HepG2 (cell line): ENCODE data around the gene ANTKMT. TPM values are rescaled to one million over a fixed set of nuclear protein-coding genes. Genes with fewer than 3 reads are reported as not detected.

Source experiments
- JUND ChIP-seq: sonication (generic); formaldehyde crosslinking; IDR thresholded peaks from 2 replicates; pipeline ENCODE4 v1.8.0; 2022; ENCODE audit warnings: mild to moderate bottlenecking, missing genetic modification reagents
- KAT7 ChIP-seq: IDR thresholded peaks from 2 replicates; pipeline ENCODE4 v1.6.1; 2018; ENCODE audit warnings: borderline replicate concordance, missing compliant biosample characterization
- KDM3A ChIP-seq: IDR thresholded peaks from 2 replicates; pipeline ENCODE4 v1.6.1; 2018; ENCODE audit warnings: low read depth, missing compliant biosample characterization
- KLF9 ChIP-seq: IDR thresholded peaks from 2 replicates; pipeline ENCODE4 v1.6.1; 2016; ENCODE audit warnings: low read depth
- MTF2 ChIP-seq: sonication (generic); formaldehyde crosslinking; IDR thresholded peaks from 2 replicates; pipeline ENCODE4 v1.5.0; 2020; ENCODE audit warnings: missing genetic modification reagents, borderline replicate concordance
- NCOA1 ChIP-seq: sonication (generic); formaldehyde crosslinking; IDR thresholded peaks from 2 replicates; pipeline ENCODE4 v1.9.0; 2021; ENCODE audit warnings: missing genetic modification reagents
- NCOR1 ChIP-seq: fragments of 200-600 bp; sonication (generic); IDR thresholded peaks from 2 replicates; pipeline ENCODE4 v1.7.0; 2017; ENCODE audit warnings: antibody characterized with exemption, low read length, borderline replicate concordance
- PHF8 ChIP-seq: sonication (generic); formaldehyde crosslinking; IDR thresholded peaks from 2 replicates; pipeline ENCODE4 v1.5.0; 2020; ENCODE audit warnings: missing genetic modification reagents
- SMARCE1 ChIP-seq: fragments of 450-650 bp; IDR thresholded peaks from 2 replicates; pipeline ENCODE4 v1.6.1; 2017; ENCODE audit warnings: borderline replicate concordance
- SOX13 ChIP-seq, 3 experiments: fragments of 450-650 bp in 1 of 3; sonication (generic) in 1 of 3; formaldehyde crosslinking in 1 of 3; IDR thresholded peaks in 2 of 3; conservative IDR thresholded peaks in 1 of 3; 2 replicates each; pipeline versions ENCODE4 v1.5.0 to v1.6.1; 2016 to 2020; ENCODE audit warnings: antibody characterized with exemption in 1 of 3, mild to moderate bottlenecking in 1 of 3, missing compliant biosample characterization in 1 of 3, missing genetic modification reagents in 1 of 3, moderate library complexity in 1 of 3
- SP5 ChIP-seq: IDR thresholded peaks from 2 replicates; pipeline ENCODE4 v1.6.1; 2016; ENCODE audit warnings: low read depth, borderline replicate concordance
- TOE1 ChIP-seq: sonication (generic); formaldehyde crosslinking; IDR thresholded peaks from 2 replicates; pipeline ENCODE4 v1.4.0; 2020; ENCODE audit warnings: mild to moderate bottlenecking, missing genetic modification reagents
- ZBTB42 ChIP-seq: sonication (generic); formaldehyde crosslinking; IDR thresholded peaks from 2 replicates; pipeline ENCODE4 v1.5.0; 2020; ENCODE audit warnings: mild to moderate bottlenecking, missing genetic modification reagents
- ZNF274 ChIP-seq: sonication (generic); formaldehyde crosslinking; IDR thresholded peaks from 2 replicates; pipeline ENCODE4 v1.5.1; 2020; ENCODE audit warnings: mild to moderate bottlenecking, missing genetic modification reagents
- ZNF547 ChIP-seq: sonication (generic); formaldehyde crosslinking; IDR thresholded peaks from 2 replicates; pipeline ENCODE4 v1.5.1; 2020; ENCODE audit warnings: mild to moderate bottlenecking, missing genetic modification reagents
- ZNF558 ChIP-seq: sonication (generic); formaldehyde crosslinking; IDR thresholded peaks from 2 replicates; pipeline ENCODE4 v1.9.0; 2022; ENCODE audit warnings: mild to moderate bottlenecking, missing genetic modification reagents, borderline replicate concordance
- ZNF747 ChIP-seq: sonication (generic); formaldehyde crosslinking; IDR thresholded peaks from 2 replicates; pipeline ENCODE4 v1.8.1; 2023; ENCODE audit warnings: missing genetic modification reagents, mild to moderate bottlenecking, borderline replicate concordance
- ZNF850 ChIP-seq: sonication (generic); formaldehyde crosslinking; conservative IDR thresholded peaks from 2 replicates; pipeline ENCODE4 v1.9.0; 2021; ENCODE audit warnings: mild to moderate bottlenecking, missing genetic modification reagents
- polyA plus RNA-seq, 8 experiments: library from polyadenylated mRNA; depleted of rRNA in 3 of 8; stranded (reverse) in 7 of 8; unstranded in 1 of 8; fragments of >200 nt; fragmentation: Illumina TruSeq in 4 of 8; extraction: Trizol in 4 of 8; gene quantifications; 2 replicates each; pipeline versions ENCODE4 v1.2.1 to v1.2.3, GENCODE V29; 2011 to 2016; ENCODE audit warnings: low read depth in 4 of 8, missing spikeins in 1 of 8, mixed read lengths in 1 of 8; ENCODE audit not compliant: insufficient read depth in 1 of 8
- total RNA-seq, 5 experiments: library from RNA; depleted of rRNA; stranded (reverse); fragments of >200 nt; fragmentation: Illumina TruSeq; extraction: Trizol; gene quantifications; 2 replicates each; pipeline ENCODE4 v1.2.3, GENCODE V29; 2016; ENCODE audit warnings: low read depth in 1 of 5
- TF ChIP-seq, protein P1 (sequence below): sonication (generic); formaldehyde crosslinking; IDR thresholded peaks from 2 replicates; pipeline ENCODE4 v1.5.0; 2020; ENCODE audit warnings: missing genetic modification reagents
- TF ChIP-seq, protein P2 (sequence below): sonication (generic); formaldehyde crosslinking; IDR thresholded peaks from 2 replicates; pipeline ENCODE4 v1.8.1; 2023; ENCODE audit warnings: mild to moderate bottlenecking, moderate library complexity, missing genetic modification reagents
- TF ChIP-seq, protein P3 (sequence below): IDR thresholded peaks from 2 replicates; pipeline ENCODE4 v1.6.1; 2016; ENCODE audit warnings: low read depth, borderline replicate concordance
- TF ChIP-seq, protein P4 (sequence below): sonication (generic); formaldehyde crosslinking; IDR thresholded peaks from 2 replicates; pipeline ENCODE4 v1.4.0; 2020; ENCODE audit warnings: missing genetic modification reagents
- TF ChIP-seq, protein P5 (sequence below): sonication (generic); formaldehyde crosslinking; IDR thresholded peaks from 2 replicates; pipeline ENCODE4 v1.4.0; 2020; ENCODE audit warnings: low read depth, missing genetic modification reagents

Gene ANTKMT
- total and polyA plus RNA-seq, 2 of the 13 experiments (the other 11 are each of a cell fraction or from before 2014, with no cell fraction given), result 7.5 to 47.8 TPM

DNA sequence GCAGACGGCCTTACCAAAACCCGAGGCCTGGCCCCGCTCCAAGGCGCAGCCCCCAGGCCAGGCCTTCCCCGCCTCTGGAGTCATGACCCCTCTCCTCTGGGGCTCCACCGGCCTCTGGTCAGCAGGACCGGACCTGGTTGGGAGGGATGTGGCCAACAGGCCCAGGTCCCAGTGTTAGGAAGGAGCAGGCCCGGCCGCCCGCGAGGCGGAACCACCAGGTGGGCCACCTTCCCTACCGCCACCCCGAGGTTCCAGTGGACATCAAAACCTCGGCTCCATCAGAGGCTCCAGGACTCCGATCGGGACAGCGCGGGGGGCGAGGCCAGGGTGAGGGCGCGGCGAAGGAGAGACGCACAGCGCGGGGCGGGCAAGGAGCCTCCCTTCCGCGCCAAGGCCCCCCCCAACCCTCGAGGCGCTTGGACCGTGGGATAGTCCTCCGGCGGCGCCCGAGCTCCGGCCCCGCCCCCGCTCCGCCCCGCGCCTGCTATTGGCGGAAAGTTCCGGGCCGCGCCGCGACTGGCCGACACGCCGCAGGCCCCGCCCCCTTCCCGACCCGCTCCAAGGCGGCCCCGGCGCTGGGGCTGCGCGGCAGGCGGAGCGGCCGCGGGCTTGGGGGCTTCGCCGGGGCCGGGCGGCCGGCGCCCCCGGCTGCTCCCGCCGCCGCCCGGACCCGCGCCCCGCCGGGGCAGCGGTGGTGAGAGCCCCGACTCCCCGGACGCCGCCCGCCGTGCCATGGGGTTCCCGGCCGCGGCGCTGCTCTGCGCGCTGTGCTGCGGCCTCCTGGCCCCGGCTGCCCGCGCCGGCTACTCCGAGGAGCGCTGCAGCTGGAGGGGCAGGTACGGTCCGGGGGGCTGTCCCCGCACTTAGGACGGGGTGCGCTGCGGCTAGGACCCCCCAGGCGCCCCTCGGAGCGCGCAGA is 6.1 kb upstream of the ANTKMT start, which contains the start of gene METRN (continued):
- TF ChIP-seq, protein P1, sequence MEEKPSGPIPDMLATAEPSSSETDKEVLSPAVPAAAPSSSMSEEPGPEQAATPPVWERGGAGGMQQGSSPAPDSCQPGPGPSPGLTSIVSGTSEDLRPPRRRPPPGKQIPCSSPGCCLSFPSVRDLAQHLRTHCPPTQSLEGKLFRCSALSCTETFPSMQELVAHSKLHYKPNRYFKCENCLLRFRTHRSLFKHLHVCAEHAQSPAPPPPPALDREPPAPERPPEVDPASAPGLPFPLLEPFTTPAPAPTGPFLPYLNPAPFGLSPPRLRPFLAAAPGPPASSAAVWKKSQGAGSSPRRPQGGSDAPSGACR (CRISPR knock-in tag), result no peak
- TF ChIP-seq KDM3A (CRISPR knock-in tag) (no peak), KAT7 (no peak; the same call in 1 of the 2 replicates), SP5 (CRISPR knock-in tag) (peak; percentile 47; the same call in 1 of the 2 replicates), NCOR1 (0 out of 2 replicates have a peak, but pooled peaks have one; percentile 20), SMARCE1 (no peak), ZNF274 (0 out of 2 replicates have a peak, but pooled peaks have one; percentile 61), NCOA1 (no peak), ZNF558 (CRISPR knock-in tag) (no peak), ZNF547 (CRISPR knock-in tag) (peak; percentile 63), ZBTB42 (CRISPR knock-in tag) (no peak), TOE1 (CRISPR knock-in tag) (no peak), ZNF747 (CRISPR knock-in tag) (0 out of 2 replicates have a peak, but pooled peaks have one; percentile 29), ZNF850 (no peak), PHF8 (CRISPR knock-in tag) (peak; percentile 42; the same call in 1 of the 2 replicates), JUND (CRISPR knock-in tag) (no peak), KLF9 (CRISPR knock-in tag) (no peak), SOX13 (IDR thresholded peaks at IDR 0.05) (no peak), SOX13 (CRISPR knock-in tag; conservative IDR thresholded peaks at IDR 0.05 in 1 of 2, IDR thresholded peaks at IDR 0.05 in 1 of 2) (0 out of 4 replicates have a peak, but pooled peaks of 1 of the 2 experiments have one; percentile 6), MTF2 (CRISPR knock-in tag) (no peak)
- TF ChIP-seq, protein P2, sequence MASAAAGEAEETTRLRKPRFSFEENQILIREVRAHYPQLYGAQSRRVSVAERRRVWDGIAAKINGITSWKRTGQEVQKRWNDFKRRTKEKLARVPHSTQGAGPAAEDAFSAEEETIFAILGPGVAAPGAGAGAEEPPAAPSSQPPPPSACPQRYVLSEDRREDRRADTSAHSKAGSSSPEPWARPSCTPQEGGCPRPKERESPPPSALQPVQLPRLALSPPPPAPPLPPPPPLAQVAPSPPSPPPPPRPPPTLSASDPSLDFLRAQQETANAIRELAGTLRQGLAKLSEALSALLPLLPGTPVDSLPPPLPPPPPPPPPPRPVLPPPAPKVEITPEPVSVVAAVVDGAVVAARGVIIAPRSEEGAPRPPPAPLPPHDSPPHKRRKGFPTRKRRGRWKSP, result peak; percentile 48; the same call in 1 of the 2 replicates
- TF ChIP-seq, protein P3, sequence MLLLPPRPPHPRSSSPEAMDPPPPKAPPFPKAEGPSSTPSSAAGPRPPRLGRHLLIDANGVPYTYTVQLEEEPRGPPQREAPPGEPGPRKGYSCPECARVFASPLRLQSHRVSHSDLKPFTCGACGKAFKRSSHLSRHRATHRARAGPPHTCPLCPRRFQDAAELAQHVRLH, result peak; percentile 27; the same call in 1 of the 2 replicates
- TF ChIP-seq, protein P4, sequence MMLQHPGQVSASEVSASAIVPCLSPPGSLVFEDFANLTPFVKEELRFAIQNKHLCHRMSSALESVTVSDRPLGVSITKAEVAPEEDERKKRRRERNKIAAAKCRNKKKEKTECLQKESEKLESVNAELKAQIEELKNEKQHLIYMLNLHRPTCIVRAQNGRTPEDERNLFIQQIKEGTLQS (CRISPR knock-in tag), result no peak
- TF ChIP-seq, protein P5, sequence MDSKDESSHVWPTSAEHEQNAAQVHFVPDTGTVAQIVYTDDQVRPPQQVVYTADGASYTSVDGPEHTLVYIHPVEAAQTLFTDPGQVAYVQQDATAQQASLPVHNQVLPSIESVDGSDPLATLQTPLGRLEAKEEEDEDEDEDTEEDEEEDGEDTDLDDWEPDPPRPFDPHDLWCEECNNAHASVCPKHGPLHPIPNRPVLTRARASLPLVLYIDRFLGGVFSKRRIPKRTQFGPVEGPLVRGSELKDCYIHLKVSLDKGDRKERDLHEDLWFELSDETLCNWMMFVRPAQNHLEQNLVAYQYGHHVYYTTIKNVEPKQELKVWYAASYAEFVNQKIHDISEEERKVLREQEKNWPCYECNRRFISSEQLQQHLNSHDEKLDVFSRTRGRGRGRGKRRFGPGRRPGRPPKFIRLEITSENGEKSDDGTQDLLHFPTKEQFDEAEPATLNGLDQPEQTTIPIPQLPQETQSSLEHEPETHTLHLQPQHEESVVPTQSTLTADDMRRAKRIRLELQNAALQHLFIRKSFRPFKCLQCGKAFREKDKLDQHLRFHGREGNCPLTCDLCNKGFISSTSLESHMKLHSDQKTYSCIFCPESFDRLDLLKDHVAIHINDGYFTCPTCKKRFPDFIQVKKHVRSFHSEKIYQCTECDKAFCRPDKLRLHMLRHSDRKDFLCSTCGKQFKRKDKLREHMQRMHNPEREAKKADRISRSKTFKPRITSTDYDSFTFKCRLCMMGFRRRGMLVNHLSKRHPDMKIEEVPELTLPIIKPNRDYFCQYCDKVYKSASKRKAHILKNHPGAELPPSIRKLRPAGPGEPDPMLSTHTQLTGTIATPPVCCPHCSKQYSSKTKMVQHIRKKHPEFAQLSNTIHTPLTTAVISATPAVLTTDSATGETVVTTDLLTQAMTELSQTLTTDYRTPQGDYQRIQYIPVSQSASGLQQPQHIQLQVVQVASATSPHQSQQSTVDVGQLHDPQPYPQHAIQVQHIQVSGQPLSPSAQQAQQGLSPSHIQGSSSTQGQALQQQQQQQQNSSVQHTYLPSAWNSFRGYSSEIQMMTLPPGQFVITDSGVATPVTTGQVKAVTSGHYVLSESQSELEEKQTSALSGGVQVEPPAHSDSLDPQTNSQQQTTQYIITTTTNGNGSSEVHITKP (CRISPR knock-in tag), result no peak
